HAP-1 (cell line): Measurements from ENCODE around the gene CNPY3.
"Not testable (repeated sequence)": the region's sequence is repeated elsewhere in the genome, so short reads cannot be mapped to it uniquely, and the experiment has no call there.

Experiments used
- DNase-seq, 2 experiments: peaks; one replicate each; pipeline ENCODE4 v3.0.0-alpha.2; 2016 to 2020; ENCODE audit warnings: low spot score in 2 of 2
- H3K27me3 ChIP-seq: fragments of 250-450 bp; sonication (Bioruptor Pico); 2 replicates; pipeline ENCODE4 v1.5.1; 2020; ENCODE audit warnings: low read depth, mild to moderate bottlenecking, moderate library complexity
- H3K36me3 ChIP-seq: fragments of 250-450 bp; sonication (Bioruptor Pico); replicated peaks from 2 replicates; pipeline ENCODE4 v1.5.1; 2020; ENCODE audit warnings: mild to moderate bottlenecking
- H3K4me1 ChIP-seq: fragments of 250-450 bp; sonication (Bioruptor Pico); 2 replicates; pipeline ENCODE4 v1.5.1; 2020; ENCODE audit warnings: mild to moderate bottlenecking
- H3K4me3 ChIP-seq: fragments of 250-450 bp; sonication (Bioruptor Pico); 2 replicates; pipeline ENCODE4 v1.5.1; 2020; ENCODE audit warnings: mild to moderate bottlenecking, moderate library complexity
- H3K9me3 ChIP-seq: fragments of 250-450 bp; sonication (Bioruptor Pico); 2 replicates; pipeline ENCODE4 v1.5.1; 2020; ENCODE audit warnings: mild to moderate bottlenecking, moderate library complexity
- in situ Hi-C: fragments of 300-500 bp; cut with MboI; formaldehyde crosslinking; loops from 3 replicates; pipeline ENCODE4 v1.14.3; 2020; ENCODE audit warnings: low sequenced_read_pairs, inconsistent platforms, mixed read lengths

The CNPY3 gene

DNA sequence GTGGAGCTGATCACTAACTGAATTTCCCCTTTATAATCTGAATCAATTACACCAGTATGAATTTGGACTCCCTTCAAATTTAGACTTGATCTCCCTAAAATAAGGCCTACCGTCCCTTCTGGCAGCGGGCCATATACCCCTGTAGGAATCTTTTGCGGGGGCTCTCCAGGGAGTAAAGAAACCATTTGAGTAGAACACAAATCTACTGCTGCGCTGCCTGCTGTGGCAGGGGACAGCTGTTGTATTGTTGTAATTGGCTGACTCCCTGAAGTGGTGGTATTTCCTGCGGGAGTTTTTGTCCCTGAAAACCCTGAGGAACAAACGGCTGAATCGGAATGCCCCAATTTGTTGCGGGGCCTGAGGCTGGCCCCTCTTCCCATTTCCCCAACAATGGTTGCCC is 29.4 kb upstream of the CNPY3 start:
- in situ Hi-C loops, result loop anchor here (25.0 kb wide), 3 partner anchors 163 to 813 kb away; partner anchors contain the start of genes MRPS10 and TBCC
- H3K4me1 ChIP-seq, result peaks cover 11% of the 10 kb centered on the region
- no peaks in the 10 kb centered on the region for H3K9me3 ChIP-seq
- H3K27me3 ChIP-seq, result no peaks in the 10 kb centered on the region
- H3K4me3 ChIP-seq, result no peak overlapping the region
- no peak for DNase-seq
- no peaks in the 10 kb centered on the region for H3K36me3 ChIP-seq

DNA sequence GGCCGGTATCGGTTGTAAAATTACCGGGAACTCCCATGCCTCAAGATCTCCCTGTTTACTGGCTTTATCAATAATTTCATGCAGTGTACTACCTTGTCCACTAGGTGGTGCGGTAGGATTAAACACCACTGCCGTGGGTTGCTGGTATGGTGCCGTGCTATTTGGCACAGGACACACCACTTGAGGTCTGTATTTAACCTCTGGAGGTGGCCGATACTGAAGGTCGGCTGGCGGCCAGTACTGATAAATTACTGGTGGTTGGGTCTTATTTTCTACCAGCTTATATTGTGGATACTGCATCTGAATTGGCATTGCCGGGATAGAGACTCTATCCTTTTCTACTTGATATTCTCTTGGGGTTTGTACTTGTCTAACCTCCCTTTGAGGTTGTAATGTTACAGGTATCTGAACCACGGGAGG is 27.7 kb upstream of the CNPY3 start:
- H3K27me3 ChIP-seq, result no peaks in the 10 kb centered on the region
- H3K36me3 ChIP-seq, result no peaks in the 10 kb centered on the region
- no peaks in the 10 kb centered on the region for H3K9me3 ChIP-seq
- in situ Hi-C loops, result no loop called here
- no peak overlapping the region for H3K4me3 ChIP-seq
- DNase-seq, result peak; percentile 82 to 87
- H3K4me1 ChIP-seq, result peaks cover 11% of the 10 kb centered on the region

- H3K4me3 ChIP-seq, H3K9me3 ChIP-seq, in situ Hi-C loops, H3K36me3 ChIP-seq, H3K27me3 ChIP-seq: not testable (repeated sequence)
- peak in 1 of 2 experiments; percentile 28 for DNase-seq
- peaks cover 11% of the 10 kb centered on the region for H3K4me1 ChIP-seq
Observed at GRCh38 chr6:42902429-42903263, 26.6 kb upstream of the CNPY3 start.

GRCh38 chr6:42904467-42904866 is 24.8 kb upstream of the CNPY3 start:
- Histone ChIP-seq H3K4me1 (peaks cover 11% of the 10 kb centered on the region), H3K9me3 (no peaks in the 10 kb centered on the region), H3K36me3 (no peaks in the 10 kb centered on the region), H3K4me3 (no peak overlapping the region), H3K27me3 (no peaks in the 10 kb centered on the region)
- DNase-seq, result no peak
- in situ Hi-C loops, result no loop called here

GRCh38 chr6:42907336-42907735 is 21.9 kb upstream of the CNPY3 start:
- H3K27me3 ChIP-seq, result no peaks in the 10 kb centered on the region
- in situ Hi-C loops, result loop anchor here (5.0 kb wide), 1 partner anchor 235 kb away; no protein-coding TSS in a partner anchor
- H3K4me1 ChIP-seq, result peaks cover 5% of the 10 kb centered on the region
- H3K36me3 ChIP-seq, result no peaks in the 10 kb centered on the region
- H3K9me3 ChIP-seq, result no peaks in the 10 kb centered on the region
- no peak for DNase-seq
- no peak overlapping the region for H3K4me3 ChIP-seq

DNA sequence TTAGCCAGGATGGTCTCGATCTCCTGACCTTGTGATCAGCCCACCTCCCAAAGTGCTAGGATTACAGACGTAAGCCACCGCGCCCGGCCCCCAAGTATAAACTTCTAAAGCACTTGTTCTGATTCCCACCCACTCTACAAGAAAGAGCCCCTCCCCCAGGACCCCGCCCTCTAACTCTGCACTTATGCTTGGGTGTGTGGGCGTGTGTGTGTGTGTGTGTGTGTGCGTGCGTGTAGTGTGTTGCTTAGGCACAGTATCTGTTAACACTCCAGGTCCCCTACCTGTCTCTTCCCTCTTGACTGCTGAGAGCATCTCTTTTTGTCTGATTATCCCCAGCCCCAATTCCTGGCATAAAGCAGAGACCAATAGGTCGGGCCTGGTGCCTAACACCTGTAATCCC is 19.4 kb upstream of the CNPY3 start:
- Histone ChIP-seq H3K4me1 (no peaks in the 10 kb centered on the region), H3K27me3 (no peaks in the 10 kb centered on the region), H3K9me3 (no peaks in the 10 kb centered on the region), H3K4me3 (no peak overlapping the region), H3K36me3 (no peaks in the 10 kb centered on the region)
- in situ Hi-C loops, result loop anchor here (5.0 kb wide), 1 partner anchor 232 kb away; no protein-coding TSS in a partner anchor
- no peak for DNase-seq

GRCh38 chr6:42911171-42912021 is 17.9 kb upstream of the CNPY3 start:
- no peaks in the 10 kb centered on the region for H3K9me3 ChIP-seq
- in situ Hi-C loops, result no loop called here
- no peaks in the 10 kb centered on the region for H3K36me3 ChIP-seq
- H3K4me1 ChIP-seq, result no peaks in the 10 kb centered on the region
- no peak overlapping the region for H3K4me3 ChIP-seq
- no peaks in the 10 kb centered on the region for H3K27me3 ChIP-seq
- DNase-seq, result no peak

DNA sequence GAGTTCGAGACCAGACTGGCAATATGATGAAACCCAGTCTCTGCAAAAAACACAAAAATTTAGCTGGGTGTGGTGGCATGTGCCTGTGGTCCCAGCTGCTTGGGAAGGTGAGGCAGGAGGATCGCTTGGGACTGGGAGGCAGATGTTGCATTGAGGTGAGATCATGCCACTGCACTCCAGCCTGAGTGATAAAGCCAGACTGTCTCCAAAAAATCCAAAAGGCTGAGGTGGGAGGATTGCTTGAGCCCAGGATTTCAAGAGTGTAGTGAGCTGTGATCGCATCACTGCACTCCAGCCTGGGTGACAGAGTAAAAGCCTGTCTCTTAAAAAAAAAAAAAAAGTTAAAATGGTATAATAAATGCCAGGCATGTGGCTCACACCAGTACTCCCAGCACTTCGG is 14.7 kb upstream of the CNPY3 start:
- DNase-seq, result no peak
- H3K36me3 ChIP-seq, result no peaks in the 10 kb centered on the region
- no peaks in the 10 kb centered on the region for H3K9me3 ChIP-seq
- H3K4me3 ChIP-seq, result no peak overlapping the region
- in situ Hi-C loops, result no loop called here
- H3K4me1 ChIP-seq, result no peaks in the 10 kb centered on the region
- no peaks in the 10 kb centered on the region for H3K27me3 ChIP-seq

- DNase-seq, result no peak
- H3K27me3 ChIP-seq, result no peaks in the 10 kb centered on the region
Observed at GRCh38 chr6:42915732-42916131, 13.5 kb upstream of the CNPY3 start, which contains the start of gene PTCRA. TSS of gene PTCRA (plus strand) at chr6:42916053. CDS start at chr6:42916070, 17 bp downstream.

DNA sequence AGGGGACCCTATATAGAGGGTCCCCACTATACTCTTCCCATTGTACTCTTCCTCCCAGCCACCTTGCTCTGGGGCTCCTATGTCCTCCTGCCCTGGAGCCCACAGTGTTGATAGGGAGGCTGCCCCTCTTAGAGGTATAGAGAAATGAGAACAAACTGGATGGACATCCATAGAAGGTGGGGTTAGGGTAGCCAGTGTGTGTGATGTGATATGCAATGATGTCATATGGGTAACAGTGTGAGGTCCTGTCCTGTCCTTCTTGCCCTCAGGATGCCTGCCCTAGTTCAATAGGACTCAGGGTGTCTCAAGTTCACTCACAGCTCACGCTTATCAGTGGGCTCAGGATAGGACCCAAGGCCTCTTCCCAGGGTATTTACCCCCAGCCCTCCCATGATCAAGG is 13.0 kb upstream of the CNPY3 start:
- in situ Hi-C loops, result no loop called here
- H3K9me3 ChIP-seq, result no peaks in the 10 kb centered on the region
- no peak for DNase-seq
- H3K27me3 ChIP-seq, result no peaks in the 10 kb centered on the region
- no peaks in the 10 kb centered on the region for H3K36me3 ChIP-seq
- H3K4me3 ChIP-seq, result no peak overlapping the region
- H3K4me1 ChIP-seq, result no peaks in the 10 kb centered on the region

More at GRCh38 chr6:42915732-42916131, 13.5 kb upstream of the CNPY3 start, which contains the start of gene PTCRA:
- Histone ChIP-seq H3K4me3 (no peak within 1 kb of the TSS), H3K36me3 (no peaks in the 10 kb centered on the region), H3K4me1 (no peaks in the 10 kb centered on the region), H3K9me3 (no peaks in the 10 kb centered on the region)
- in situ Hi-C loops, result no loop called here

GRCh38 chr6:42921801-42922200 is 7.5 kb upstream of the CNPY3 start:
- DNase-seq, result no peak
- H3K27me3 ChIP-seq, result no peaks in the 10 kb centered on the region
- H3K9me3 ChIP-seq, result no peaks in the 10 kb centered on the region
- in situ Hi-C loops, result no loop called here
- H3K4me3 ChIP-seq, result no peak overlapping the region
- H3K36me3 ChIP-seq, result no peaks in the 10 kb centered on the region
- H3K4me1 ChIP-seq, result peaks cover 3% of the 10 kb centered on the region; the same call in 1 of the 2 replicates

DNA sequence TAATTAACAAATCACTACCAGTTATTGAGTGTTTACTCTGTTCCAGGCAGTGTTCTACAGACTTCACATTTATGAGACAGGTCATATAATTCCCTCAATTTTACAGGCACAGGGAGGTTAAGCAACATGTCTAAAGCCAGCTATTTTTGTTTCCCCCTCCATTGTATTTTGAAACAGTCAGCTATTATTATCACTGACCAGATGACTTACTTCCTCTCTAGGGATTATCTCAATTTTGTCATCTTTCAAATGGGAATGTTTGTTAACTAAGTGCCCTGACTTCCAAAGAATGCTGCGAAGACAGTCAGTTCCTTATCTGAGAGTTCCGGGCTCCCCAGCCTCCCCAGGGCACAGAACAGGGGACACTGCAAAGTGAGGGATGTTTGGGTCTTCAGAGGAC is 5.6 kb upstream of the CNPY3 start:
- no peaks in the 10 kb centered on the region for H3K36me3 ChIP-seq
- H3K27me3 ChIP-seq, result no peaks in the 10 kb centered on the region
- in situ Hi-C loops, result no loop called here
- no peaks in the 10 kb centered on the region for H3K9me3 ChIP-seq
- DNase-seq, result no peak
- H3K4me1 ChIP-seq, result peaks cover 3% of the 10 kb centered on the region; the same call in 1 of the 2 replicates
- no peak overlapping the region for H3K4me3 ChIP-seq

- in situ Hi-C loops, result no loop called here
- Histone ChIP-seq H3K9me3 (no peaks in the 10 kb centered on the region), H3K36me3 (no peaks in the 10 kb centered on the region), H3K4me1 (peaks cover 3% of the 10 kb centered on the region; the same call in 1 of the 2 replicates), H3K4me3 (no peak overlapping the region), H3K27me3 (no peaks in the 10 kb centered on the region)
- DNase-seq, result no peak
Observed at GRCh38 chr6:42925248-42925857, 3.9 kb upstream of the CNPY3 start.
